ENCODE data around the gene STK31.
"Not testable (repeated sequence)": the region's sequence is repeated elsewhere in the genome, so short reads cannot be mapped to it uniquely, and the experiment has no call there.

STK31 gene

GRCh38 chr7:23710000-23710399 is at the start of gene STK31:
STK31 (plus strand) TSS chr7:23710219; CDS start chr7:23710286, 67 bp downstream.
- DNase-seq = no peak

GRCh38 chr7:23661385-23661784 is 48.6 kb upstream of the STK31 start:
- DNase-seq = no peak

GRCh38 chr7:23662124-23662983 is 47.7 kb upstream of the STK31 start:
- no peak for DNase-seq

GRCh38 chr7:23662984-23663313 is 47.1 kb upstream of the STK31 start:
- no peak for DNase-seq

GRCh38 chr7:23664122-23664521 is 45.9 kb upstream of the STK31 start:
- no peak for DNase-seq

- no peak for DNase-seq
These were observed 38.0 kb upstream of the STK31 start for GRCh38 chr7:23672033-23672432.

GRCh38 chr7:23679898-23680413 is 30.1 kb upstream of the STK31 start, which contains the start of gene FAM221A:
FAM221A (plus strand) TSS chr7:23680199; CDS start chr7:23680219, 20 bp downstream.
- peak; percentile 66 for DNase-seq

- peak; percentile 43 for DNase-seq
These were observed 29.3 kb upstream of the STK31 start for GRCh38 chr7:23680414-23681405.

GRCh38 chr7:23684041-23684440 is 26.0 kb upstream of the STK31 start:
- DNase-seq = not testable (repeated sequence)

GRCh38 chr7:23685731-23686130 is 24.3 kb upstream of the STK31 start:
- no peak for DNase-seq

- no peak for DNase-seq
These were observed 23.0 kb upstream of the STK31 start for GRCh38 chr7:23687011-23687410.

- no peak for DNase-seq
These were observed 20.9 kb upstream of the STK31 start for GRCh38 chr7:23689165-23689564.

GRCh38 chr7:23691320-23691719 is 18.7 kb upstream of the STK31 start:
- DNase-seq = no peak

- no peak for DNase-seq
These were observed 16.8 kb upstream of the STK31 start for GRCh38 chr7:23693224-23693623.

- no peak for DNase-seq
These were observed 13.0 kb upstream of the STK31 start for GRCh38 chr7:23696916-23697441.

GRCh38 chr7:23698822-23699221 is 11.2 kb upstream of the STK31 start:
- DNase-seq = no peak

GRCh38 chr7:23700046-23700445 is 10.0 kb upstream of the STK31 start:
- no peak for DNase-seq

- no peak for DNase-seq
These were observed 803 bp upstream of the STK31 start for GRCh38 chr7:23709081-23709750.

GRCh38 chr7:23712368-23713284 is 2.6 kb downstream of the STK31 start:
- peak; percentile 12 for DNase-seq

- DNase-seq = no peak
These were observed 3.5 kb downstream of the STK31 start for GRCh38 chr7:23713285-23714149.

GRCh38 chr7:23714150-23714464 is 4.1 kb downstream of the STK31 start:
- no peak for DNase-seq

All from NCI-H526 treated with DMSO at 0.1 percent for 48 hours (cell line).